ENCODE data around the gene SRSF9. TPM values are rescaled to one million over a fixed set of nuclear protein-coding genes. Genes with fewer than 3 reads are reported as not detected.
A peak's percentile ranks its signal among the peaks of the same experiment; 100 is the strongest.
"Not testable (repeated sequence)": the region's sequence is repeated elsewhere in the genome, so short reads cannot be mapped to it uniquely, and the experiment has no call there.

SRSF9 gene
- total and polyA plus RNA-seq, 2 of the 13 experiments (the other 11 are each of a cell fraction or from before 2014, with no cell fraction given), result 125 to 144 TPM

- TF ChIP-seq TERF1 (CRISPR knock-in tag; IDR thresholded peaks at IDR 0.05) (no peak), NAIF1 (CRISPR knock-in tag; IDR thresholded peaks at IDR 0.05; ENCODE audit: borderline replicate concordance) (no peak), ZNF230 (CRISPR knock-in tag; IDR thresholded peaks at IDR 0.05) (peak; percentile 3; the same call in 1 of the 2 replicates), PHF5A (CRISPR knock-in tag; IDR thresholded peaks at IDR 0.05; ENCODE audit: low read depth, unreplicated experiment) (no peak), CBX2 (IDR thresholded peaks at IDR 0.05; ENCODE audit: low read depth, low read length) (no peak), CBX2 (CRISPR knock-in tag; IDR thresholded peaks at IDR 0.05; ENCODE audit: low read depth) (no peak), HNF4A (CRISPR knock-in tag; IDR thresholded peaks at IDR 0.05) (no peak), ZNF577 (CRISPR knock-in tag; IDR thresholded peaks at IDR 0.05; ENCODE audit: borderline replicate concordance, low read depth) (no peak), POLR2AphosphoS5 (IDR thresholded peaks at IDR 0.05; ENCODE audit: low read depth, low read length) (peak; percentile 75)
Observed at GRCh38 chr12:120469450-120470149, at the start of gene SRSF9 (continued).

GRCh38 chr12:120519324-120519723 is 49.8 kb upstream of the SRSF9 start:
- H3K4me2 ChIP-seq (ENCODE audit: low read depth, low read length); H4K20me1 ChIP-seq (ENCODE audit: insufficient read depth, low read length); H3K9me3 ChIP-seq (ENCODE audit: low read length); in situ Hi-C loops (cut with HindIII; ENCODE audit: extremely low pct_ligation_motif_present, low pct_unique_long_range_greater_than_20kb); H3K4me3 ChIP-seq (replicated peaks in 1 of 3; ENCODE audit: insufficient read depth in 1 of 3, low read depth in 2 of 3, low read length in 3 of 3); CTCF ChIA-PET (ENCODE audit: low intra/inter-chr PET ratio, low total read pairs); intact Hi-C loops (cut with micrococcal nuclease; ENCODE audit: unreplicated experiment); BruUV-seq (replicated peaks); H2AFZ ChIP-seq (ENCODE audit: low read length); H3K27ac ChIP-seq (ENCODE audit: extremely low read length, insufficient read depth, low read length); H3K79me2 ChIP-seq (ENCODE audit: insufficient read depth, low read length); ATAC-seq; H3K9ac ChIP-seq (ENCODE audit: insufficient read depth, low read depth, low read length); FAIRE-seq; POLR2A ChIA-PET; H3K27me3 ChIP-seq (ENCODE audit: control insufficient read depth in 1 of 2, insufficient read depth in 2 of 2, low read length in 2 of 2); DNase-seq (ENCODE audit: low spot score): not testable (repeated sequence)
- Histone ChIP-seq H3K36me3 (replicated peaks in 1 of 2; ENCODE audit: control insufficient read depth in 1 of 2, insufficient read depth in 2 of 2, low read length in 2 of 2) (peaks cover 1 to 12% of the 10 kb centered on the region in 2 experiments; a peak in 3 of 5 replicates), H3K4me1 (ENCODE audit: insufficient read depth, low read length) (peaks cover 11% of the 10 kb centered on the region)
- TF ChIP-seq ZNF121 (CRISPR knock-in tag; IDR thresholded peaks at IDR 0.05), result peak; percentile 40; the same call in 1 of the 2 replicates
- 97% methylated on average over 8 of the region's 8 CpGs for WGBS (ENCODE audit: low lambda C conversion rate)

Measured in HepG2 (cell line).